HG02852 (cell line): ENCODE measurements around the gene BEST1.

ENCODE experiments used
- ATAC-seq: cut with Tn5 transposase; IDR thresholded peaks from one replicate; pipeline ENCODE4 v1.9.1; 2021; ENCODE audit warnings: mild to moderate bottlenecking, moderate library complexity; ENCODE audit not compliant: unreplicated experiment

Gene BEST1

DNA sequence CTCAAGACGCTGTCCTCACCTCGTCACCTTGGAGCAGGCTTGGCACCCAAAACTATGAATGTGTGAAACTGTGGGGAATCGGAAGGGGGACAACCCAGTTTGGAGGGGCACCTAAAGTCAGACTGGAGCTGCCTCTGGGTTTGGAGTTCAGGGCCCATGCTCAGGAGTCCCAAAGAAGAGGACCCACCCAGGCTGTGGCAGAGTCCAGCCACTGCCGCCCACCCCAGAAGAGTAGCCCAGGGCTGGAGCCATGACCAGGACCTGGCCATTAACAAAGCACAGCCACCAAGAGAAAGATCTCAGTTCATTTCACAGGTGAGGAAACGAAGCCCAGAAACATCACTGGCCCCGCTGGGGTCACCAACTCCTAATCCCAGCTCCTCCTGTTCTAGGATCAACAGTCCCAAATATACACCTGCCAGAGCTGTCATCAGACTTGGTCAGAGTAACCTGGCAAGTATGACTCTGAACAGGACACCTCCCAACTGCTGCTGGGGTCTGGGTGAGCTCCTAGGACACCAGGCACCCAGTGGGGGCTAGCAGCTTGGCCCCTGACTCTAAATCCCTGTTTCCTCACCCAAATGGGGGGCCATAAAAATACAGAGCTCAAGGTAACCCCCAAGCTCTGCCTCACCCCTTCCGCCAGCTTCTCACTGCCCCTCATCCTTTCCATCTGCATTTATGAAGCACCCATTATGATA is 35.5 kb upstream of the BEST1 start:
- no peak for ATAC-seq

DNA sequence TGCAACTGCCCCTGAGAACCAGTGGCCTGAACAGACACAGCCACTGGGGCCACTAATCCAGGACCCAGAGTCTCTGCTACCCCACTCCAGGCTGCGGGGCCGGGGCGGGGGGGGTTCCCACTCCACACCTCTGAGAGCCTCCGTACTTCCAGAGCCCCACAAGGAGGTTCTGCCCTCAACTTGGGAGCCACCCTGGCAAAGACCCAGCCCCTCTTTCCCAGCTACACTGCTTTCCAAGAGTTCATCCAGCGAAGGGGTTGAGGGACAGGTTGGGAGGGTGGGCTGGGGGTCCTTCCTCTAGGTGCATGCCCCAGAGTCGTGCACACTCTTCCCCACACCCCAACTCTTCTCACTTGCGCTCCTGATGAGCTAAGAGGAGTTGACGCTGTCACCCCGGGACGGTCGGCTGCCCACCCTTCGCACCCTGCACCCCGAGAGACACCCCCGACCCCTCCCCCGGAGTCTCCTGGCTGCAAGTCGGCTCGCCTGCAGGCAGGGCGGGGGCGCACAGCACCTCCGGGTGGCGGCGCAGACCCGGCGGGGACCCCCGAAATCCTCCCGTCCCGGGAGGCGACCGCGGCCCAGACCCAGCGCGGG is 33.3 kb upstream of the BEST1 start:
- no peak for ATAC-seq

DNA sequence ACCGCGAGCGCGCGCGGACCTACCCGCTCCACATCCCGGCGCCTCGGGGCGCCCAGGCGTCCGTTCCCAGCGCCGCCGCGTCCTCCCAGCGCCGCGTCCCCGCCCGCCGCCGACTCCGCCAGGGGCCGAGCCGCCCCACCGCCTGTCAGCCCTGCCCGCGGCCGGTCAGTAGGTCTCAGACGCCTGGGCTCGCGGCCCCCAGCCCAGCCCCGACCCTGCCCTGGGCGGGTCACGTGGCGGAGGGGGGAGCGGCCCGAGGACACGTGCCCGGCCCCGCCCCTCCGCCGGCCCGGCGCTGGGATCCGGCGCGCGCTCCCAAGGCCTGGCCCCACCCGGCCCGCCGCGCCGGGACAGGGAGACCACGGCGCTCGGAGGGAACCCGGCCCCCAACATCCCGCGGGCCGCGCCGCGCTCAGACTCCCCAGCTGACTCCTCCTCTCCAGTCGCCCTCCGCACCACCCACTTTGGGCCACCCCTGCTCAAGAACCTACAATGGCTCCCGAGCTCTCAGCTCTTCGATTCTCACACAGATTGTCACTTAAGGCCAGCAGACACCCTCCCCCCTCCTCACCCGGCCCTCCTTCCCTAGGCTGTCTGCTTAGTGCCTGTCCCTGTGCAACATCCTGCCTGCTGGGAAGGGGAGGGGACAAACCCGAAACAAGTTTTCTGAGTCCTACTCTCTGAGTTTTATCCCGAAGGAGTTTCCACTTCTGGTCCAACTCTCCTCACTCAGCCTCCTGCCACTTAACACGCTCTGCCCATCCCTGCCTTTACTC is 32.6 kb upstream of the BEST1 start, which contains the start of gene RAB3IL1:
RAB3IL1 (minus strand) TSS at position 233 of the 776 bp plus-strand sequence; CDS start at position 34, 199 bp downstream.
- no peak for ATAC-seq

DNA sequence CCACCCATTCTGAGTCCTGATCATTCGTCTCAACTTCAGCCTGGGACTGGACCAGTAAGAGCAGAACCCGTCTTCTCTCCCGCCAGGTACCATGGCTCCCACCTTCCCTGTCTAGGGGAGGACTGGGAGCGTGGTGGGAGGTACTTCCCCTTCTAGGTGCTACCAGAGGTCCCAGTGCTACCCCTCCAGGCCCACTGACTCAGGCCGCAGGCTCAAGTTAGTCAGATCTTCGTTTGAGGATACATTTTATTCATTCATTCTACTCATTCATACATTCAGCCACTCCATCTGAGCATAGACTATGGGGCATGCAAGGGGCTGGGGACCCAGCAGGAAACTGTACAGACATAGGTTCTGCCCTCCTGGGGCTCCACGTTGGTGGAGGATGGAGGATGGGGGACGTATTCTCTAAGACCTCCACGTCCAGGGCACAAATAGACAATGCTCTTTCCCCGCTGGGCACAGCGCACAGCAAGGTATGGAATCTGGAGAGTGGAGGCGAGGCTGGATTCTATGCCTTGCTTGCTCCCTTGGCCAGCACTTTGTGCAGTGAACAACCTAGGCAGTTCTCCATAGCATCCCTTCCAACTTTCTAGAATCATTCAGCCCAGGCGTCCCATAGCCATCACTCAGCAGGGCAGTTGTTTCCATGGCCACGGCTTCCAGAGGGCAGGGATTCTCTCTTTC is 31.8 kb upstream of the BEST1 start:
- ATAC-seq: no peak

DNA sequence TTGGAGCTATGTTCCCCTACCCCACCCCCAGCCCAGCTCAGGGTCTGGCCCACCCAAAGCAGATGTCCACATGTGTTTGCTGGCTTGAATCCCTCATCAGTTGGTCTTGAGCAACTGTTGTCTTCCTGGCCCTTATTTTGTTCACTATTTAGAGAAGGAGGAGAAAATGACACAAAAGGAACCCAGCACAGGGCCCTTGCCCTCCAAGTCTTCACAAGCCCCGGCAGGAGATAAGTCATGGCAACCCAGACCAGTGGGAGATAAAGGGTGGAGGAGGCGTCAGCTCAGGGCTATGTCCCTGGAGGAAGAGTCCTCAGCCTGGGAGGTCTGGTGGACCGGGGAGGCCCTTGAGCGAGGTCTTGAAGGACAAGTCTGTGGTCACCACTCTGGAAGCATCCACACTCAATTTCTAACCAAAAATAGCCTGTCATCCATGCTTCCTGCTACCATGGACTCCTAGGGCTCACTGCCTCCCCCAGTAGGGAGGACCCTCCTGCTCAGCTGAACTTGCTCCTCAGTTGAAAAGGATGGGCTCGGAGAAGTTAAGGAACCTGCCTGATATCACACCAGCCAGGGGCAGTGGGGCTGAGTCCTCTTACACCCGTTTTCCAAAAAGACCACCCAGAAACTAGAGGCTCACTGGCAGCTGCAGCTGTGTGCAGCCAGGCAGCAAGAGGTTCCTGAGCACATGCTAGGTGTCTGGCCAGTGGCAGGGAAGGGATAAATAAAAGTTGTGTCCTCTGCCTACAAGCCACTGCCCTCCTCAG is 31.0 kb upstream of the BEST1 start:
- ATAC-seq: no peak

DNA sequence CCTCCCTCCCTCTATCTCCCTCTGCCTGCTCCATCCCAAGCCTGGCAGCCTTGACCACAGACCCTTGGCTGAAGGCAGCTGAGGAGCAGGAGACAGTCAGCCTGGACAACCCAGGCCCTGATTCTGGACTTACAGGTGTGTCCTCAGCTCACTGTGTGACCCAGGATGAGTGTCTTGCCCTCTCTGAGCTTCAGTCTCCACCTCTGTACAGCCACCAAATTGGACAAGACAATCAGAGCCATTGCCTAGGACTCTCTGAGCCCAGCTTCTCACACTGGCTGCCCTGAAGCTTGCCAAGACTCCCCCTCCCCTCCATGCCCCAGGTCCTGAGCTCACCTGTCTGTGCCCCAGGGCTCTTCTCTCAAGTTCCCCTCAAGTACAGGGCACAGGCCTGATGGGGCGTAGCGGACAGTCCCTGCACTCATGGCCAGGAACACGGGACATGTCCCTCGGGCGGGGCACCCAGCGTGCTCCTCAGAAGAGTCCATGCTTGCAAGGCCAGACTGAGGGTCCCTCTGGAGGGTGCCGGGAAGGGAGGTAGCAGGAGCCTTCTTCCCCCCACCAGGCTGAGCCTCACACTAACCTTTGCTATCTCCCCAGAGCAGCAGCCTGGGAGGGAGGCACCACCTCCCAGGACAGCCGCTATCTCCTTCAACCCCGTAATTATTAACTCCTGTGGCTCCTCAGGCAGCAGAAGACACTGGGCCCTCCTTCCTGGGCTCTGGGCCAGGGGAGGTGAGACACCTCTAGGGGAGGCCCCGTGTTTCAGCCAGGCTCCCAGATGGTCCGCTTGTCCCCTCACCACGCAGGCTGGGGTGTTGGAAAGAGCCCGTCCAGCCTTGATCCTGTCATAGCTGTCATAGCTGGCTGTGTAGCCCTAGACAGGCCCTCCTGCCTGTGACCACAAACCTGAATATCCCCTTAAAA is 30.2 kb upstream of the BEST1 start:
- ATAC-seq: no peak

DNA sequence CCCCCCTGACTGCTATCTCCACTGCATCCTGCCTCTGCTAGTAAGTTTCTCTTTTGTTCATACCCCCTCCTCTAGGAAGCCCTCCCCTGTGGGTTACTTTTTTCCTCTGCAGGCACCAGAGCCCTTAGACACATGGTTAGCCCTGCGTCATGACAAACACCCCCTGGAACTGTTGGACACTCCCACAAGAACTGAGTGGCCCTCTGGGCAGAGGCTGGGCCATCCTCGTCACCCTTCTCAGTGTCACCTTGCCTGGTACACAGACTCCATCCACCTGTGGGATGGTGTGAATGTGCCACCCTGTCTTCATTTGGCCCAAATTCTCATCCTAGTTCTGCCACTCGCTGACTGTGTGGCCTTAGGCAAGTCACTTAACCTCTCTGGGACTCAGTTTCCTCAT is 28.7 kb upstream of the BEST1 start:
- no peak for ATAC-seq

DNA sequence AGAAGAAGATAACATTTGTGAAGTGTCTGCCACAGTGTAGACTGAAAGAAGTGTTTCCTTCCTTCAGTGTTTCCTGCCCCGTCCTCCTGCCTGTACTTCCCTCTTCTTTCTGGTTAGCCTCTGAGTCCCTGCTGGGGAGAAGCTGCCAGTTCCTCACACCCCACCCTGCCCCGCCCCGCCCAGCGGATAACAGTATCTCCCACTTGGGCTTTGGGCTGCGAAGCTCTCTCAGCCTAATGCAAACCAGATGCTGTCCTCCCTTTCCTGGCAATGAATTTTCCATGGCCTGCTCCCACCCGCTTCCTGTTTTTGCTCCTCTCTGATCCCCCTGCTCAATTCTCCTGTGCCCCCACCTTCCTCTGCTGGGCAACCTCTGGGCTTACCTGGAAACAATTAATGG is 27.6 kb upstream of the BEST1 start:
- no peak for ATAC-seq

DNA sequence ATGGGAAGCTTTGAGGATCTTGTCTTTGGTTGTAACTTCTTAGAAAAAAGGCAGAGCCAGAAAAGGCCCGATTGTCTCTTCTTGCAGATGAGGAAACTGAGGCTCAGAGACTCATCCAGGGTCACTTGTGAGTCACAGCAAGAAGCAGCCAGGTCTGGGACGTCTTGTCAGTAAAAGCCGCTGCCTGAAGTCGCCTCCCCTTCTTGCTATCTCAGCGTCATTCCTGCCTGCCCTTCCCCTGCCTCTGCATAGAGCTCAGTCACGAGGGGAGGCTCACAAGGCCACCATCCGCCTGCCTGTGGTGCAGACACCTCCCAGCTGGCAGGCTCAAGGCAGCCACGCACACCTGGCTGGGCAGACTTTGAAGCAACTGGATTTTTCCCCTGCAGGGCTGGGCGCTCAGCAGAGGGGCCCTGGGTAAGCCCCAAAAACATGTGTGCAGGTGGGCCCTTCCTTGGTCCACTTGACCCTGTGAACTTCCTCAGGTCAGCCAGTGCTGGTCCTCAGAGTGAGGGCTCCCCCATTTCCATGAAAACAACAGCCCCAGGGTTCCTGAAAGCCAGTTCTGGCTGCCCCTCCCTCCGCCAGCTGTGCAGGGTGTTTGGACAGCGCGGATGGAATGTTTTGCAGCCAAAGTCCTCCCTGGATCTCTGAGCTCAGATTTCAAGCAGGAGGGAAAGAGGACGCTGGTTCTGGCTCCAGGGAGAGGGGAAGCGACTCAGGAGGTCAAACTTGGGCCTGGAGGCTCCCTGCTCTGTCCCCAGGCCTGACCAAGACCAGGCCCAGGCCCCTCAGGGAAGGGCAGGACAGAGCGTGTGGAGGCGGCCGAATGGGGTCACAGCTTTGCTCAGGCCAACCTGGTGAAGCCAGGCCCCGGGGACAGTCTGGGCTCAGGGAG is 26.7 kb upstream of the BEST1 start:
- ATAC-seq: no peak

DNA sequence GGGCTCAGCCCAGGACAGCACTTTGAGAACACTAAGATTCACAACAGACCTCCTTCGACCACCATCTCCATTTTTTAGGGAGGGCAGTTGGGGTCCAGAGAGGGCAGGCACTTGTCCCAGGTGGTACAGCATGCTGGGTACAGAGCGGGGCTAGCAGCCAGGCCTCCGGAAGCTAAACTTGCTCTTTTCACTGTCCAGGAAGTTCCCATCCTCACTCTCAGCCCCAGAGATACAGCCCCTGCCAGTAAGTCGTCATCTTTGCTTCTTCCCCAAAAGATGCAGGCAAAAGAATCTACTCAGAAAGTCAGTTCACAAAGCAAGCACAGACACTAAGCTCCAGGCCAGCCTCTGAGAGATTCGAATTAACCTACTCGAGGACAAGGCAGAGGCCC is 26.1 kb upstream of the BEST1 start:
- ATAC-seq: no peak

DNA sequence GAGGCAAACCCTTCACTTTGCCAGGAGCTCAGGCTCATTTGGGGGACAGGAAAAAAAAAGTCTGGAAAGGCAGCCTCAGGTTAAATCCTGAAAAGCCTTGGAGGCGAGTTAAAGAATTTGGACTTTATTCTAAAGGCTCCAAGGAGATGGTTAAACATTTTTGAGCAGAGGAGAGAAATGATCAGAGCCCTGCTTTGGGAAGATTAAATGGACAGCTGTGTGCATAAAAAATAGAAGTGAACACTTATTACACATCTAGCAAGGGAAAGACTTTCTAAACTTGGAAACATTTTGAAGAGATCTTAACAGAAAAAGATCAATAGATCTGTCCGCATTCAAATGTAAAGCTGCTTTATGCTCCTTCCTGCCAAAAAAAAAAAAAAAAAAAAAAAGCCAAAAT is 24.4 kb upstream of the BEST1 start:
- no peak for ATAC-seq

DNA sequence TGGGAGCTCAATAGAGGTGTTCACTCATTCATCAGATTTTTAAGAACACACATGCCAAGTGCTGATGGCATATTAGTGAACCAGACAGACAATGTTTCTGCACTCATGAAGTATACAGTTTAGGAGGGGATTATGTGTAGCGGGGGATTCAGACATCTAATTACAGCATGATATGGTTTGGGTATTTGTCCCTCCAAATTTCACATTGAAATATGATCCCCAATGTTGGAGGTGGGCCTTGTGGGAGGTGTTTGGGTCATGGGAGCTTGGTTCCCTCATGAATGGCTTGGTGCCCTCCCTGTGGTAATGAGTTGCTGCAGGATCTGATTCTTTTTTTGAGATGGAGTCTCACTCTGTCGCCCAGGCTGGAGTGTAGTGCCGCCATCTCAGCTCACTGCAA is 23.9 kb upstream of the BEST1 start:
- ATAC-seq: no peak

DNA sequence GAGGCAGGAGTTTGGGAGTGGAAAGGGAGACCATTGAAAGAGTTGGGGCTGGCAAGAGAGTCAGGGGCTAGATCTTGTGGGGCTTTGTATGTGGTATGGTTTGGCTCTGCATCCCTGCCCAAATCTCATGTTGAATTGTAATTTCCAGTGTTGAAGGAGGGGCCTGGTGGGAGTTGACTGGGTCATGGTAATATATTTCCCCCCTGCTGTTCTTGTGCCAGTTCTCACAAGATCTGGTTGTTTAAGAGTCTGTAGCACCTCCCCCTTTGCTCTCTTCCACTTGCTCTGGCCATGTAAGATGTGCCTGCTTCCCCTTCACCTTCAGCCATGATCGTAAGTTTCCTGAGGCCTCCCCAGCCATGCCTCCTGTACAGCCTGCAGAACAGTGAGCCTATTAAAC is 22.6 kb upstream of the BEST1 start:
- no peak for ATAC-seq

DNA sequence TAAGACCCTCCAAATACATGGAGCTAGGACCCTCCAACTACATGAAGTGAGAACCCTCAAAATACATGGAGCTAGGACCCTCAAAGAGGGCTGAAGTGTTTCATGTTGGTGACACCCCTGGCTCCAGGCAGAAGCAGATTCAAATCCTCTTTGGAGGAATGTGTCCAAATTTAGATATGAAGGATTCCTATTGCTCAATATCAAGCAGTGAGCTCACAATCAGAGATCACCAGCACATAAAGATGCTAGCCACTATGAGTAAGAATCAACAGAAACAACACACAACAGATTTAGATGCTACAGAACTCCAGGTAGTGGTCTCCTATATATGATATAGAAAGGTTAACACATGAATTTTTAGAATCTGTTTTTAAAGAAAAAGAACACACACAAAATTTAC is 21.5 kb upstream of the BEST1 start:
- no peak for ATAC-seq

DNA sequence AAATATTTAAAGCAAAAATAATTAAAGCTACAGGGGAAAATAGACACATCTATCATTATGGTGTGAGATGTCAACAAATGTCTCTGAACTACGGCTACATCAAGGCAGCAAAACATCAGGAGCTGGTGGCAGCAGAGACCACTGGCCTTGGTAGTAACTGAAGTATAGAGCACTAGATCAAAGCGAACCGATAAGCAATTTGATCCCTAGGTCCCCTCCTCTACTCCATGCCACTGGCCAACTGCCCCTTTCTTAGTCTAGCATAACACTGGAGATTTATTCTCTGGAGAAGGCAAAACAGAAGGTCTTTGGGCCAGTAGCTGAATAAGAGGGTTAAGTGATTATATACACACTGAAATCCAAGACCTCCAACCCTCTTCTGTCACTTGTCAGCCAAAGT is 19.2 kb upstream of the BEST1 start:
- no peak for ATAC-seq

DNA sequence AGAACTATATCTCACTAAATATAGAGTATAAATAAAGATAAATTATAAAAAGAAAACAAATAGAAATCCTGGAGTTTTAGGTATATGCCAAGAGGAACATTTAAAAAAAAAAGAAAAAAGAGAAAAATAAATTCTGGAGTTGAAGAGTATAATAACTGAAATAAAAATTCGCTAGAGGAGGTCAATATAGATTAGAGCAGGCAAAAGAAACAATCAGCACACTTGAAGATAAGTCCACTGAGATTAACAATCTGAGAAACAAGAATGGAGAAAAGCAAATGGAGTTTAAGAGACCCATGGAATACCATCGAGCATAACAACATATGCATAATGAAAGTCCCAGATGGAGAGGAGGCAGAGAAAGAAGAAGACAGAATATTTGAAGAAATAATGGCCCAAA is 14.3 kb upstream of the BEST1 start:
- no peak for ATAC-seq

DNA sequence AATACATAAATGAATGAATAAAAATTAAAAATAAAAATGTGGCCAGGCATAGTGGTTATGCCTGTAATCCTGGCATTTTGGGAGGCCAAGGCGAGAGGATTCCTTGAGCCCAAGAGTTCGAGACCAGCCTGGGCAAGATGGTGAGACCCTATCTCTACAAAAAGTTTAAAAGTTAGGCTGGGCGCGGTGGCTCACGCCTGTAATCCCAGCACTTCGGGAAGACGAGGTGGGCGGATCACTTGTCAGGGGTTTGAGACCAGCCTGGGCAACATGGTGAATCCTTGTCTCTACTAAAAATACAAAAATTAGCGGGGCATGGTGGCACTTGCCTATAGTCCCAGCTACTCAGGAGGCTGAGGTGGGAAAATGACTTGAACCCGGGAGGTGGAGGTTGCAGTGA is 9.7 kb upstream of the BEST1 start:
- no peak for ATAC-seq

DNA sequence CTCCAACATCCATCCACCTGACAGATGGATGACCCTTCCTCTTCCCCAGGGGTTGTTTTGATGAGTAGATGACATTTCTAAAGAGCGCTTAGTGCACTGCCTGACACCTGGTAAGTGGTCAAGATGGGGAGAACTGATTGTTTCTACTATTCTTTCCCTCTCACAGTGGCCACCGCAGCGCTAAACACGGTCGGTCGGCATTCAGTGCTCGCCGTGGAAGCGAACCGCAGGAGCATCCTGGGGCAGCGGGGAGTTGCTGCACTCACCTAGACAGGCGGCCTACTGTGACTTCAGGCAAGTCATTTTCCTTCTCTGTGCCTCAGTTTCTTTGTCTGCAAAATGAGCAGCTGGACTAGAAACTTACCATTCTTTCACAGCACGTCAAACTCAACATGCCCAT is 5.0 kb upstream of the BEST1 start:
- ATAC-seq: no peak

DNA sequence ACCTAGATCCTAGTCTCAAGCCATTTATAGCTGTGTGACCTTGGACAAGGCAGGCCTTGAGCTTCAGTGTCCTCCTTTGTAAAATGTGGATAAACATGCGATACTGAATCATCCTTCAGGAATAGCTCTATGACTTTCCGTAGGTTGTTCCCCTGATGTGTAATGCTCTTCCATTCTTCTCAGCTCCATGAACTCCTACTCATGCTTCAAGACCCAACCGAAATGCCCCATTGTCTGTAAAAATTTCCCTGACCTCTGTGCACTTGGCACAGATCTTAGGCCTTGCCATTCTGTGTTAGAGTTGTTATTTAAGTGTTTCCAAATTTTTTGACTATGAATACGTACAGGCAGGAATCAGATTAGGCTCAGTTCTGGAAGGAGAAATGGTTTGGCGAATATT is 3.3 kb upstream of the BEST1 start:
- ATAC-seq: no peak
